Coronary artery (tissue), 2 donors: ENCODE measurements around the gene CDCA4.

ENCODE experiments used
- DNase-seq: peaks from one replicate; pipeline ENCODE4 v3.0.0-alpha.2; 2017; ENCODE audit warnings: low spot score
- H3K27ac ChIP-seq, 2 donors: fragments of 200-600 bp; sonication (generic); one replicate each; pipeline ENCODE4 v1.5.1; 2016 to 2019
- H3K4me3 ChIP-seq: fragments of 200-600 bp; sonication (generic); 2 replicates; pipeline ENCODE4 v1.5.1; 2016; ENCODE audit warnings: mild to moderate bottlenecking, moderate library complexity
- TF ChIP-seq, protein P1 (sequence below): fragments of 200-600 bp; sonication (generic); IDR thresholded peaks from one replicate; pipeline ENCODE4 v1.5.1; 2019; ENCODE audit warnings: antibody characterized with exemption

Gene CDCA4

DNA sequence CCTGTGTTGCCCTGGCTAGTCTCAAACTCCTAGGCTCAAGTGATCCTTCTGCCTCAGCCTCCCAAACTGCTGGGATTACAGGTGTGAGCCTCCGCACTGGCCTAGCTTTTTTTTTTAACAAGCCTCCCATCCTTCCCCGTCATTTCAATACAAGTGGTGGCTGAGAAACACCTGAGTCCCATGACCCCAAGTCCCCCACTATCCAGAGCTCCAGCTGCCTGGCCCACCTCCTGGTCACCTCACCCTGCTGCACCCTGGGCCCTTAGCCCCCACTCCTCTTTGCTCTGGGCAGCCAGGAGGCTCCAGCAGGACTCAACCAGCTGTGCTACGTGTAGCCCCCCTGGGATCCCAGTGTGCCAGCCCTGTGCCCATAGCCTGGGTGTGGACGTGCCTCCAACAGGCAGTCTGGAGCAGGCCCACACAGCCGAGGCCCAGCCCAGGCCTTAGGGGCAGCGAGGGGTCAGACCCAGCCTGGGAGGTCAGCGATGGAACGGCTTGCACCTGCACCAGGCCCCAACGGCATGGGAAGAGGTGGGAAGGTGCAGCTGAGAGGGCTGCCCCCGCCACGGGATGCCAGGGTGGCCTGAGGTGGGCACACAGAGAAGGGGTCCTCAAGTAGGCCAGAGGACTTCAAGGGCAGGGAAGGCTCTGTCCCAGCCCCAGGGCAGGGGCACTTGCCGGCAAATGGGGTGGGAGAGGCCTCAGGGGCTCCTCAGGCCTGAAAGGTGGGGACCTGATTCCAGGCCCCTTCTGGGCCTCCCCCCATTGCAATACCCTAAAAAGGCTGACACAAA is 49.2 kb downstream of the CDCA4 start:
- no peak for DNase-seq
- peak overlapping the region; percentile 86 to 97 for H3K27ac ChIP-seq
- no peak overlapping the region for H3K4me3 ChIP-seq
- TF ChIP-seq, protein P1, sequence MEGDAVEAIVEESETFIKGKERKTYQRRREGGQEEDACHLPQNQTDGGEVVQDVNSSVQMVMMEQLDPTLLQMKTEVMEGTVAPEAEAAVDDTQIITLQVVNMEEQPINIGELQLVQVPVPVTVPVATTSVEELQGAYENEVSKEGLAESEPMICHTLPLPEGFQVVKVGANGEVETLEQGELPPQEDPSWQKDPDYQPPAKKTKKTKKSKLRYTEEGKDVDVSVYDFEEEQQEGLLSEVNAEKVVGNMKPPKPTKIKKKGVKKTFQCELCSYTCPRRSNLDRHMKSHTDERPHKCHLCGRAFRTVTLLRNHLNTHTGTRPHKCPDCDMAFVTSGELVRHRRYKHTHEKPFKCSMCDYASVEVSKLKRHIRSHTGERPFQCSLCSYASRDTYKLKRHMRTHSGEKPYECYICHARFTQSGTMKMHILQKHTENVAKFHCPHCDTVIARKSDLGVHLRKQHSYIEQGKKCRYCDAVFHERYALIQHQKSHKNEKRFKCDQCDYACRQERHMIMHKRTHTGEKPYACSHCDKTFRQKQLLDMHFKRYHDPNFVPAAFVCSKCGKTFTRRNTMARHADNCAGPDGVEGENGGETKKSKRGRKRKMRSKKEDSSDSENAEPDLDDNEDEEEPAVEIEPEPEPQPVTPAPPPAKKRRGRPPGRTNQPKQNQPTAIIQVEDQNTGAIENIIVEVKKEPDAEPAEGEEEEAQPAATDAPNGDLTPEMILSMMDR, result no peak

DNA sequence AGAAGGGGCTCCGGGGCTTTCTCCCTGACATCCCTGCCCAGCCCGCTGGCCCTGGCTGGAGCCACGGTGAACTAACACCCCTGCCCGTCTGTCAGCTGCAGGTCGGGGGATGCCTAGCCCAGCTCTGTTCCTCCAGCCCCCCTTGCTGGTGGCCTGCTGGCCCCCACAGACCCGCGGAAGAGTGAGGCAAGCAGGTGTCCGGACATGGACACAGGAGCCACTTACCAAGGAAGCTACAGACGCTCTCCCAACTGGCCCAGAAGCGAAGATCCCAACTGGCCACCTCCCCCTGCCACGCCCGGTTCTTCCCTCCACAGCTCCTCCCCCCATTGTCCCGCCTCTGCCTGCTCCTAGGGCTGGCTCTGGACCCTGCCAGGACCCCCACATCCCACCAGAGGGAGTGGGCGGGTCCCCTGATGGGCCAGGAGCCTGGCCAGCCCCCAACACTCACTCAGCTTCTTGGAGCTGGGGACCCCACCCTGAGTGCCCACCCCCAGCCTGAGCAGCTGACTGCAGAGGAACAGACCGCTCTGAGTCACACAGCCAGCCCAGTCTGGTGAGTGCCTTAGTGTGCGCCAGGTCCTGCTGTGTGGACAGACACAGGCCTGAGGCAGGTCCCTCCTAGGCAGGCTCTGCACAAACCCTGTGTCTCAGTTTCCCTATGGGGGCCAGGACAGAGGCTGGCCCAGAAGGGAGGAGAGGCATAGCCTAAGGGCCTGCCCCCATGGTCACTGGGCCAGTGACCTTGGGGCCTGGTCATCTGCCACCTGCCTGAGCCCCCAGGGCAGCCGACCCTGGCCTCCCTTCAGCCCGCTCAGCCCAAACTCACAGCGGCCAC is 50.4 kb downstream of the CDCA4 start:
- Histone ChIP-seq H3K27ac (peak overlapping the region; percentile 54 to 97), H3K4me3 (peak overlapping the region; percentile 49)
- TF ChIP-seq, protein P1, result no peak
- DNase-seq, result no peak

DNA sequence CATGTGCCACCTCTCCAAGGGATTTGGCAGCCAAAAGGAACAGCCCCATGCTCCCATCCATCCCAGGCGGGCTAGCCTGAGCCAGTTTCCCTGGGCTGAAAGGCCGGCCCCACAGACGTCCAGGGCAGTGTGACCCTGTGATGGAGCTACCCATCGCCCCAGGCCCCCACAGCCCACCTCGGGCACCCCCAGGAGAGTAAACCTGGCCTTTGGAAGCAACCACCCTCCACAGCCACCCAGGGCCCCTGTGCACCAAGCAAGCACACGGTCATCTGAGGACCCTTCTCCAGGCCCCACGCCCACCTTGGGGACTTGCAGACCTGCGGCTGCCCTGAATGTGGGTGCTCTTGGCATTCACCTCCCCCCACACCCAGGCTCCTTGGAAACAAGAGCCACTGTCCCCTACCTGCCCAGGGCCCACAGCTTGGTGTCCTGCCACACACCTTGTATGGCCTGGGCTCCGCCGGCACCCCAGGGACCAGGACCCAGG is 51.1 kb downstream of the CDCA4 start:
- H3K27ac ChIP-seq, result peak overlapping the region; percentile 54 to 97
- TF ChIP-seq, protein P1, result no peak
- H3K4me3 ChIP-seq, result peak overlapping the region; percentile 49
- no peak for DNase-seq

DNA sequence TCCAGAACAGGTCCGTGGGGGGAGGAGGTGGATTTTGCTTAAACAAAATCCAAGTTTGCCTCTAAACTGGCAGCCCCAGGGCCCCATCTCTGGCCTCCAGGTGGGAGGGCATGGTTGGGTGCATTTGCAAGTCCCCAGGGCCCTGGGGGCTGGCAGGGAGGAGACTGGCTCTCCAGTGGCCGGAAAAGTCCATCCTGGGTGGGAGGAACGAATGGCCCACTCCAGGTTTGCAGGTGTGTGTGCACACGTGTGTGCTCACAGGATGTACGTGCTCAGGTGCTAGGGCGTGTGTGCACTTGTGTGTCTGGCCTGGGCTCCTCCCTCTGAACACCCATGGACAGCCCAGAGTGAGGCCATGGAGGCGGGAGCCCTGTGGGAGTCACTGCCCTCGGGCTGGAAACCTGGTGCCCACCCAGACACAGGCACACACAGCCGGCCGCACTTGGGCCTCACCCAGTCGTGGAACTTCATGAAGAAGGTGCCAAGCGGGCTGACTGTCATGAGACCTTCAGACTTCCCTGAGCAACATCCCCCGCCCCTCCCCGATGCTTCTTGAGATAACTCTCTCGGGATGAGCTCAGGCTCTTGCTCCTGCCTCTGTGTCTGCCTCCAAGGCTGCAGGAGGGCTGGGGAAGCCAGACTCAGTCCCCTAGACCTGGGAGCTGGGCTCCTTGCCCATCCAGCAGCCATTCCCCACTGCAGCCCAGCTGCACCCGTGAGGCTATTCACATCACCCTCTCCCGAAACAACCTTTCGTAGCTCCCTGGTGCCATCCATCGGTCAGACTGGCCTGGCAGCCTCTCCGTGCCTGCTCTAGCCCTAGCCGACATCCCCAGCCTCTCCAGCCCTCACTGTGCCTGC is 52.1 kb downstream of the CDCA4 start:
- Histone ChIP-seq H3K4me3 (peak overlapping the region; percentile 68), H3K27ac (peak overlapping the region; percentile 71 to 97)
- TF ChIP-seq, protein P1, result no peak
- no peak for DNase-seq

DNA sequence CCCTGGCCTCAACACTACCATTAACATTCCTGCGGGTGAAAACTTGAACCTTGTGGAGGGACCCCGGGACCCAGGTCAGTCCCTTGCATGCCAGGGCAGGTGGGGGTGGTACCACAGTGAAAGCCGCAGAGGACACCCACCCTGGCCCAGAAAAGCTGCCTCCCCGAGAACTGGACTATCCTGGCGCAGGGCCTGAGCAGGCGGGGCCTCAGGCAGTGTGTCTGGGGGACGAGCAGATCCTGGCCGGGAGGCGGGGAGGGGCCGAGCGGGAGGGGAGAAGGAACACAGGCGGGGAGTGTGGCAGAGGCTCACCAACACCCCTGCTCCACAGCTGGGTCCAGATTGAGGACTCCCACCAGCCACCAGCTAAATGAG is 52.7 kb downstream of the CDCA4 start:
- Histone ChIP-seq H3K27ac (peak overlapping the region; percentile 71 to 97), H3K4me3 (peak overlapping the region; percentile 68)
- TF ChIP-seq, protein P1, result no peak
- no peak for DNase-seq

DNA sequence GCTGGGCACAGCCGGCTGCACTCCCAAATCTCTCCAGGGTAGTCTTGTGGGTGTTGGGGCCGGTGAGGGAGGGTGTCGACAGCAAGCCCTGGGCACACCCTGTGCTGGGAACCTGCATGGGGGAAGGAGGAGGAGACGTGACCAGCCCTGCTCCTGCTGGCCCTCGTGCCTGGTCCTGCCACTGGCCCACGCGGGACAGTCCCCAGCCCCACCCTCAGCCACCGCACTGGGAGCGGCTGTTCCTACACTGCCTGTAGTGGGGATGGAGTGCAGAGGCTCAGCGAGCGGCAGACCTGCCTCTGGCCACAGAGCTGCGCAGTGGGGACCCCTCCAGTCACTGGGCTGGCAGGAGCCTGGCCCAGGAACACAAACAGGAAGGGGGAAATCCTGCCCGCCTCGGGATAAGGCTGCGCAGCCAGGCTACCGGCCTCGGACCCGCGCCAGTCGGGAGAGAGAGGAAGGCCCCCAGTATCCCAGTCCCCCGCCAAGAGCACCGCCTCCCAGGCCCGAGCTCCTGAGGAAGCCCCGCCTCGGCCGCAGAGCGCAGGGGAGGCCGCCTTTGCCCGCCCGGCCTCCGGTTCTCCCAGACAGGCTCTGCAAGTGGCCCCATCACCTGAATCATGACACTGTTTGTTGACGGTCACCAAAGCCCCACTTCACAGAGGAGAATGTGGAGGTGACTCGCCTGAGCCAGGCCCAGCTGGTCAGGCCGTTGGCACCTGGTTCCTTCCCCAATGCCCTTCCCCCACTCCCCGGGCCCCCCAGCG is 53.3 kb downstream of the CDCA4 start:
- H3K27ac ChIP-seq, result peak overlapping the region; percentile 71 to 97
- DNase-seq, result no peak
- TF ChIP-seq, protein P1, result no peak
- H3K4me3 ChIP-seq, result peak overlapping the region; percentile 68
